AG08395 (cell line): Measurements from ENCODE around the gene ORC3.
"Not testable (repeated sequence)": the region's sequence is repeated elsewhere in the genome, so short reads cannot be mapped to it uniquely, and the experiment has no call there.

Experiments used
- DNase-seq: peaks from one replicate; pipeline ENCODE4 v3.0.0; 2012; ENCODE audit warnings: mixed read lengths, low spot score

Gene ORC3

GRCh38 chr6:87600576-87600975 lies 10.6 kb downstream of the ORC3 start:
- DNase-seq: no peak

DNA sequence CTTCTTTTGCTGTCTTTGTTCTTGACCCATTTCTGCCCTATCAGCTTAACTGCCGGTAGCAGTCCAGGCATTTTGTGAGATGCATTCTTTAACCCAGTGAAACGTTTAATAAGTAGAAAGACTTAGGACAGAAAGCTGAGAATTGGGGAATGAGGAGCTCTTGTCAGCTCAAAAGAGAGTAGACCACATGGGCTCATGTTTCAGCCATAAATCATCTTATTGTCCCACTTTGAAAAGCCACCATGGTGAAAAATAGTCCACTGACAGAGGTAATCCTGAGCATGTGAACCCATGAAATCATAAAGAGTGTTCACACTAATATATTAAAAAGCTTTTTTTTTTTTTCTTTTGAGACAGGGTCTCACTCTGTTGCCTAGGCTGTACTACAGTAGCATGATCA lies 16.3 kb downstream of the ORC3 start:
- no peak for DNase-seq

DNA sequence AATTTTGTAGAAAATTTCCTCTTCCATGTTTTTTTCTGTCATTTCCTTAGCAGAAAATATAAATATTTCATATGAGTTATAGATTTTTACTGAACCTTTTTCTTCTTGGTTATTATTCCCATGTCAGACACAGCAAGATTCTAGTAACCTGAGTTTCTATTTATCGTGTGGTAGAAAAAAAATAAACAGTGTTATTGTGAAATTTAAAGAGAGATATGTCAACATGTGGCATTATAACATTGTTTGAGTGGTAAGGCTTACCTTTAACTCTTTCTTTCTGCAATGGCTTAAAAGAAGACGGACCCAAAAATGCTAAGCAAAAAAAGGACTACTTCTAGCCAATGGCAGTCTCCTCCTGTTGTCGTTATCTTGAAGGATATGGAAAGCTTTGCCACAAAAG lies 18.9 kb downstream of the ORC3 start:
- DNase-seq: no peak

DNA sequence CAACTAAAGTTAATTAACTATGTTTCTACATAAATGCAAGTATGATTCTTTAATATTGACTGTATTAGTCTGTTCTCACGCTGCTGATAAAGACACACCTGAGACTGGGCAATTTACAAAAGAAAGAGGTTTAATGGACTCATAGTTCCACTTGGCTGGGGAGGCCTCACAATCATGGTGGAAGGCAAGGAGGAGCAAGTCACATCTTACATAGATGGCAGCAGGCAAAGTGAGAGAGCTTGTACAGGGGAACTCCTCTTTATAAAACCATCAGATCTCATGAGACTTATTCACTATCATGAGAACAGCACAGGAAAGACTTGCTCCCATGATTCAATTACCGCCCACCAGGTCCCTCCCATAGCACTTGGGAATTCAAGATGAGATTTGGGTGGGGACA lies 23.1 kb downstream of the ORC3 start:
- DNase-seq: not testable (repeated sequence)

- DNase-seq: no peak
Measured at GRCh38 chr6:87617405-87617804, 27.5 kb downstream of the ORC3 start.

- DNase-seq: no peak
Measured at GRCh38 chr6:87618531-87618930, 28.6 kb downstream of the ORC3 start.

DNA sequence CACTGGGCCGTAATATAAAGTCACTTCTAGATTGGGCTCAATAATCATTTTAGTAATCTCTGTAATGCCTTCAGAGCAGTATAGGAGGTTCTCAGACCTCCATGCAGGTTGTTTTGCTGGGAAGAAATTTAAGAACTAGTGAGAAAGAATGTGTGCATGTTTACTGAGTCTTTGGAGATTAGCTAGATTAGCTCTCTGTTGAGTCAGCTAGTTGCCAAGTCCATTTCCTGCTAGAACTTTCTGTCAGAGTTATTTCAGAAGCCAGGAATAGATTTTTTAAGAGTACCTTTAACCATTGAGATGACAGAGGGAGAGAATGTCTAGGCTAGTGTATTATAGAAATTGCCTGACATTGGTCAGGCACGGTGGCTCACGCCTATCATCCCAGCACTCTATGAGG lies 33.3 kb downstream of the ORC3 start:
- no peak for DNase-seq

DNA sequence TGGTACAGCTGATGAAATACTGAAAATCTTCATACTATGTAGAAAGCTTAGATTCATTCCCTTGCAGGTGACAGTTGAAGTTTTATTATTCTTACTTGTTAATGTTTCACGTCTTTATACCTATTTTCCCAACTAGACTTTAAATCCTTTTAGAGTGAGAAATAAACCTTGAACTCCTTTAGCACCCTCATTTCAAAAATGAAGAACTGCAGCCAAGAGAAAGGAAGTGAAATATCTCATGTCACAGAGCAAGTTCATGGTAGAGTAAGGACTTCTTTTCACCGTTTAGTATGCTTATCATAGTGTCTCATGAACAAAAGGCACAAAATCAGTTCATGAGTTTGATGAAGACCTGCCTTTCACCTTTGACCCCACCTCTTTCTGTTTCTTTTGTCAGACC lies 38.5 kb downstream of the ORC3 start:
- DNase-seq: no peak

GRCh38 chr6:87628881-87629280 lies 38.9 kb downstream of the ORC3 start:
- peak; percentile 19 for DNase-seq

- no peak for DNase-seq
Measured at GRCh38 chr6:87630746-87631145, 40.8 kb downstream of the ORC3 start.

GRCh38 chr6:87633851-87634250 lies 43.9 kb downstream of the ORC3 start:
- DNase-seq: no peak

DNA sequence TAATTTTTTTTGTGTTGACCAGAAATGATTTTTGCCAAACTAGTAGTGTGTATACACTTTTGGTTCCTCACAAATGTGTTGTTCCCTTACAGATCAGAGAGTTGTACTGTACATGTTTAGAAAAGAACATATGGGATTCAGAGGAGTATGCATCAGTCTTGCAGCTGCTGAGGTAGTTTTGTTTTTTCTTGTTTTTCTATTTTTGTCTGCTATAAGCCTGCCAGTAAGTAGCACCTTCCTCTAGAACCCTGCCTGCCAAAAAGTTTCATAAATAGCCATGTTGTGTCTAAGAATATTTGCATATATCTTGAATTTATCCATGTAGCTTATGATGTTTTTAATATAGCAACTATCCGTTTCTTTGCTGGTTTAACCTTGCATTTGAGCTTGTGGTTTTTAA lies 46.4 kb downstream of the ORC3 start:
- DNase-seq: no peak

- no peak for DNase-seq
Measured at GRCh38 chr6:87637106-87637505, 47.2 kb downstream of the ORC3 start.

DNA sequence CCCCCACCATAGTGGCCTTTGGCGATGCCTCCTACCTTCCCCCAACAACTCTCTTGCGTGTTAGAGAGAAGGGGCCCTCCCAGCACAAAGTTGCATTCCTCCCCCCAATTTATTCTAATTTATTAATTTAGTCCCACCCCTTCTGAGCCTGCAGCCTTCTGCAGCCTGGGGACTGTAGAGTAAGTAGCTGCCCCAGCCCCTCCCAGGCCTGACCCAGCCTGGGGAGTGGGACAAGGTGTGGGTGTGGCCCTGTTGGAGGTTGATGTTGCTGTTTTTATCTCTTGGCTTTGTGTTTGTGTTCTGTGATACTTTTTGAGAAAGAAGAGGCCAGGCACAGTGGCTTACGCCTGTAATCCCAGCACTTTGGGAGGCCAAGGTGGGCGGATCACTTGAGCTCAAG lies 49.4 kb downstream of the ORC3 start:
- no peak for DNase-seq

GRCh38 chr6:87641065-87641692 lies 51.2 kb downstream of the ORC3 start:
- DNase-seq: peak; percentile 28

DNA sequence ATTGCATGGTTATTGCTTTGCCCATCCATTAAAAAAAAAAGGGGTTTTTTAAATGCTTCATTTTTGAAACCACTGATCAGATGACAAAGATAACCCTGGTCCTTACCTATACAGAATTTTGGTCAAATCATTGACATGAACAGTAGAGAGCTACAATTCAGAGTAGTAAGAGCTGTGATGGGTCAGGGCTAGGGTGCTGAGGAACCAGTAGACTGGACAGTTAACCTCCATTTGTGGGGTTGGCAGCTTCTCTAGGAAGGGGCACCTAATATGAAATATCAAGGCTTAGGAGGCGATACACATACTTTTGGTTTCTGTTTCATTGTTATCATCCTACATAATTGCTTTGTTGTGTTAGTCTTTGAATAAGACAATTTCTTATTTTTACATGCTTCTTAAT lies 55.1 kb downstream of the ORC3 start:
- DNase-seq: no peak

GRCh38 chr6:87653074-87653962 lies 63.4 kb downstream of the ORC3 start:
- DNase-seq: no peak

DNA sequence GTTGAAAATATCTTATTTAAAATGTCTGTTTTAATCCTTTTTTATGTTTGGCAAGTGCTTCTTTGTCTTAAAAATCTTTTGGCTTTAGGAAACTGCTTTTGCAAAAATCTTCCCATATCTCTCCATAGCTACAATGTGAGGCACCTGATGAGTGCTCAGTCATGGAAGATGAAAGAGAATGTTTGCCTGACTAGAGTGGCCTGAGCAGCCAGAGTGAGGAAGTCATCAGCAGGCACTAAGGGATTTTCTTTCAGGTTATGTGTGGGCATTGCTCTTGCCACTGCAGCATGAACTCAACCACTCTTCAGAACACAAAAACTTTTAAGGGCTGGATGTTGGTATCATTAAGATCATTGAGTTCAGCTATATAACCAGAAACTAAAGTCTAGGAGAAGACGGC lies 64.2 kb downstream of the ORC3 start:
- no peak for DNase-seq

- no peak for DNase-seq
Measured at GRCh38 chr6:87654875-87655454, 65.0 kb downstream of the ORC3 start.

DNA sequence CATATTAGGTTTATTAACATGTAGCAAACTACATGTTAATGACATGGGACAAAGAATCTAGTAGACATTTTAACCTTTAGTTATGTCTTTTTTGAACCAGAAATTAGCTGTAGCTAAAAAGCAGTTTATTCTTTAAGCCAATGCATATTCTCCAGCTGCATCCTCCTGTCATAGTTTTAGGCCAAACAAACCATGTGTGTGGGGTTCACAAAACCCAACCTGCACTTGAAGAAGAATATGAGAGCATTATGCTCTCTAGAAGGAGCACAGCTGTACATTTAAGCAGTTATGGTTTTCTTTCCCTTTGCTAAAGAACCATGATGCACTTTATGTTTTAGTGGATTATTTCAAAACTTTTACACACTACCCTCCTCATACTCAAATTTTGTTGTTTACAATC lies 65.9 kb downstream of the ORC3 start:
- no peak for DNase-seq

DNA sequence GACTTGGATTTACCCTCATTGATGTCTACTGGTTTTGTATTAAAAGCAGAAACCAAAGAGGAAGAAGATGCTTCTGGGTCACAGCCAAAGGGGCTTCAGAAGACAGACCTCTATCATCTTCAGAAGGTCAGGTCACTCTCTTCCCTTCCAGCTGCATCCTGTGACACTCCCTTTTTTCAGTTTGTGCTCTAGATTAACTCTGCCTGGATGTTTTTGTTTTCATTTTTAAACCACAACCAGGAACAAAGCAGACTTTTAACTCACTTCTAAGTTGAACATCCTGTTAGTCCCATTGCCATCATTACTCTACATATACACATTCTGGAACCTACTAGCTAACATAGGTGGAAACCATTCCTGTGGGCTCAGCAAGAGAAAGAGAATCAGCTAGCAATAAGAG lies 66.9 kb downstream of the ORC3 start:
- no peak for DNase-seq

DNA sequence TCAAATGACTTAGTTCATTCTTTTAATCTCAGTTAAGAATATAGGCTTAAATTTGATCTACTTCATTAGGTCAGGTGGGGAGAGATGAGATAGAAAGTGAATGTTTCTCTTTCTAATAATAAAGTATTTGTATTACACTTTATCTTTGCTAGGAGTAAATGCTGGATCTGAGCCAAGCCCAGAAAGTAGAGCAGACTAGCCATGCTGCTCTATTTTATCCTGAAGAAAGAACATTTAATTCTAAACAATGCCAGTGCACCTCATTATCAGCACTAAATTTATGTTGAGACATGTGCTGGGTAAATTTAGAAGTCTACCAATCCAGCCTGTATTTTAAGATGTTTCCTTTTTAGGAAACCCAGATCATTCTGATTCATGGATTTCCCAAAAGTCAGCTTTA lies 68.6 kb downstream of the ORC3 start:
- no peak for DNase-seq

GRCh38 chr6:87660226-87660911 lies 70.4 kb downstream of the ORC3 start:
- DNase-seq: peak; percentile 76
